Astrocyte of the spinal cord (primary cell): Measurements from ENCODE around the gene TMEM223.

Experiments
- DNase-seq: peaks from one replicate; pipeline ENCODE4 v3.0.0; 2011; ENCODE audit warnings: low read depth, low spot score
- H3K4me3 ChIP-seq: 2 replicates; pipeline ENCODE4 v1.5.1; 2011; ENCODE audit warnings: low read depth, mild to moderate bottlenecking, low read length, moderate library complexity
- in situ Hi-C: cut with HindIII; loops from 2 replicates; pipeline ENCODE4 v1.10.0; 2017; ENCODE audit warnings: low sequenced_read_pairs
- TF ChIP-seq, protein P1 (sequence below): IDR thresholded peaks from 2 replicates; pipeline ENCODE4 v1.5.1; 2012; ENCODE audit warnings: low read depth, mild to moderate bottlenecking, low read length, inconsistent platforms

TMEM223 gene

DNA sequence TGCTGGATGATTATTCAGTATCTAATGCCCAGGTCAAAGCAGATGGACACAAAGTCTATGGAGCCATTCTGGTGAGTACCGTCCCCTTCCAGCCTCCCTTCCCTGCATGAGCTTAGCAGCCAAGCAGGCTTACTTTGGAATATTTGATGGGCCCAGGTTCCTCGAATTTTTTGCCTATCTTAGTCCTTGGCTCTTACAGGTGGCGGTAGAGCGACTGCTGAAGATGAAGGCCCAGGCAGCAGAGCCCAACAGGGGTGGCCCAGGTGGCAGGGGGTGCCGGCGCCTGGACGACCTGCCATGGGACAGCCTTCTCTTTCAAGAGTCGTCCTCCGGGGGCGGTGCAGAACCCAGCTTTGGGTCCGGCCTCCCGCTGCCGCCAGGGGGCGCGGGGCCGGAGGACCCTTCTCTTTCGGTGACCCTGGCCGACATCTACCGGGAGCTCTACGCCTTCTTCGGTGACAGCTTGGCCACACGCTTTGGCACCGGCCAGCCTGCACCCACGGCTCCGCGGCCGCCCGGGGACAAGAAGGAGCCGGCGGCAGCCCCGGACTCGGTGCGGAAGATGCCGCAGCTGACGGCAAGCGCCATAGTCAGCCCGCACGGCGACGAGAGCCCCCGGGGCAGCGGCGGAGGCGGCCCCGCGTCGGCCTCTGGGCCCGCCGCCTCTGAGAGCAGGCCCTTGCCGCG, 5.3 kb downstream of the TMEM223 start:
- in situ Hi-C loops = no loop called here
- TF ChIP-seq, protein P1, sequence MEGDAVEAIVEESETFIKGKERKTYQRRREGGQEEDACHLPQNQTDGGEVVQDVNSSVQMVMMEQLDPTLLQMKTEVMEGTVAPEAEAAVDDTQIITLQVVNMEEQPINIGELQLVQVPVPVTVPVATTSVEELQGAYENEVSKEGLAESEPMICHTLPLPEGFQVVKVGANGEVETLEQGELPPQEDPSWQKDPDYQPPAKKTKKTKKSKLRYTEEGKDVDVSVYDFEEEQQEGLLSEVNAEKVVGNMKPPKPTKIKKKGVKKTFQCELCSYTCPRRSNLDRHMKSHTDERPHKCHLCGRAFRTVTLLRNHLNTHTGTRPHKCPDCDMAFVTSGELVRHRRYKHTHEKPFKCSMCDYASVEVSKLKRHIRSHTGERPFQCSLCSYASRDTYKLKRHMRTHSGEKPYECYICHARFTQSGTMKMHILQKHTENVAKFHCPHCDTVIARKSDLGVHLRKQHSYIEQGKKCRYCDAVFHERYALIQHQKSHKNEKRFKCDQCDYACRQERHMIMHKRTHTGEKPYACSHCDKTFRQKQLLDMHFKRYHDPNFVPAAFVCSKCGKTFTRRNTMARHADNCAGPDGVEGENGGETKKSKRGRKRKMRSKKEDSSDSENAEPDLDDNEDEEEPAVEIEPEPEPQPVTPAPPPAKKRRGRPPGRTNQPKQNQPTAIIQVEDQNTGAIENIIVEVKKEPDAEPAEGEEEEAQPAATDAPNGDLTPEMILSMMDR = peak; percentile 100
- DNase-seq = peak; percentile 84
- peak overlapping the region; percentile 94 for H3K4me3 ChIP-seq

DNA sequence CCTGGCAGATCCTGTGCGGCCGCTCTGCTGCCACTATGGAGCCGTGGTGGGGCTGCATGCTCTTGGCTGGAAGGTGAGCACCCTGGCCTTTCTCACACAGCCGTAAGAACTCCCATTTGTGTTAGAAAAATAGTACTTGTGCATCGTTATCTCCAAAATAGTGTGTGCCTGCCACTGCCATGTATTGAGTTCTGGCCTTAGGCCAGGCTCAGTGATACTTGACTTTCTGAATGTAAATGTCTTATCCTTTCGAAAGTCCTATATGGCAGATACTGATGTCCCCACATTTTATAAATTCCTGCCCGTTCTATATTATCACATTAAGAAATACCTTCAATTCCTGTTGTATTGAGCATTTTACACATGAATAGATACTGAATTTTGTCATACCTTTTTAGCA, 9.1 kb downstream of the TMEM223 start:
- in situ Hi-C loops = no loop called here
- TF ChIP-seq, protein P1 = no peak
- H3K4me3 ChIP-seq = no peak overlapping the region
- no peak for DNase-seq

GRCh38 chr11:62778441-62778840, 13.4 kb downstream of the TMEM223 start:
- no peak for DNase-seq
- TF ChIP-seq, protein P1 = no peak
- H3K4me3 ChIP-seq = no peak overlapping the region
- in situ Hi-C loops = no loop called here

GRCh38 chr11:62777389-62777788, 14.4 kb downstream of the TMEM223 start:
- in situ Hi-C loops = no loop called here
- H3K4me3 ChIP-seq = no peak overlapping the region
- DNase-seq = no peak
- TF ChIP-seq, protein P1 = no peak

DNA sequence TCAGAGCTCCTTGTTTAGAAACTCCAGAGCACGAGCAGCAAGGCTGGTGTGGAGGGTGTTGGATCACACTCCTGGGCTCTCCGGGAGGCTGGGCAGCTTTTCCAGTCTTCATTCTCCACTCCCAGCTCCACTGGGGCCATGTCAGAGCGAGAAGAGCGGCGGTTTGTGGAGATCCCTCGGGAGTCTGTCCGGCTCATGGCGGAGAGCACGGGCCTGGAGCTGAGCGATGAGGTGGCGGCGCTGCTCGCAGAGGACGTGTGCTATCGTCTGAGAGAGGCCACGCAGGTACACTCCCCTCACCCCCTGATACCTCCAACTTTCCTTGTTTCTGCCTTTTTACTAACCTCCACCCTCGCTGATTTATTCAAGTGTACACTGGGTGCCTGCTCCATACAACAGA, 16.2 kb downstream of the TMEM223 start:
- TF ChIP-seq, protein P1 = no peak
- in situ Hi-C loops = no loop called here
- H3K4me3 ChIP-seq = no peak overlapping the region

DNA sequence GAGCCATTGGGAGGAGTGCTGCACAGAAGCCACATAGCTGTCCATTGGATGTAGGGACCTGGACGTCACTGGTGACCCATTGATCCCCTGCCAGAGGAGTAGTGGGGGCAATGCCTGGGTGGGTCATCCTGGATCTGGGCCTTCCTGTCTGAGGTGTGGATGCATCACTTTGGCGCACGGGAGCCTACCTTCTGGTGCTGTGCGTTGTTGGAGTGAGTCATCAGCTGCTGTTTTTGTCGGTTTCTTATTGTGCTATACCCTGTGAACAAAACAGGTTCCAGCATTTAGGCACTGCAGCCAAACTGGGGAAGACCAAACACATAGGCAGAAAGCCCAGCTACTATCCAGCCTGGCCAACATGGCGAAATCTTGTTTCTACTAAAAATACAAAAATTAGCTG, 17.4 kb downstream of the TMEM223 start:
- TF ChIP-seq, protein P1 = no peak
- in situ Hi-C loops = no loop called here
- no peak for DNase-seq

More for the DNA sequence above, 16.2 kb downstream of the TMEM223 start:
- DNase-seq = no peak

More for the DNA sequence above, 17.4 kb downstream of the TMEM223 start:
- H3K4me3 ChIP-seq = no peak overlapping the region
